Smooth muscle cell (in vitro differentiated cells): ENCODE measurements around the gene ACO2. TPM values are rescaled to one million over a fixed set of nuclear protein-coding genes. Genes with fewer than 3 reads are reported as not detected.

Source experiments
- DNase-seq: peaks from one replicate; lab custom pipeline; 2025; ENCODE audit not compliant: unreplicated experiment; lab: John Stamatoyannopoulos, UW
- H2AFZ ChIP-seq: fragments of 200-600 bp; sonication (generic); 2 replicates; pipeline ENCODE4 v1.6.0; 2016; ENCODE audit warnings: antibody characterized with exemption, low read depth, mild to moderate bottlenecking
- H3F3A ChIP-seq: fragments of 200-600 bp; sonication (generic); 2 replicates; pipeline ENCODE4 v1.6.0; 2017; ENCODE audit warnings: antibody characterized with exemption, low read depth
- H3K27ac ChIP-seq: fragments of 200-600 bp; sonication (generic); 2 replicates; pipeline ENCODE4 v1.5.1; 2016; ENCODE audit warnings: low read depth, mild to moderate bottlenecking
- H3K27me3 ChIP-seq: fragments of 200-600 bp; sonication (generic); 2 replicates; pipeline ENCODE4 v1.6.1; 2016; ENCODE audit warnings: low read depth, mild to moderate bottlenecking
- H3K36me3 ChIP-seq: fragments of 200-600 bp; sonication (generic); 2 replicates; pipeline ENCODE4 v1.5.1; 2016; ENCODE audit warnings: low read depth
- H3K4me1 ChIP-seq: fragments of 200-600 bp; sonication (generic); 2 replicates; pipeline ENCODE4 v1.5.1; 2016; ENCODE audit warnings: low read depth
- H3K4me2 ChIP-seq: fragments of 200-600 bp; sonication (generic); 2 replicates; pipeline ENCODE4 v1.6.0; 2016; ENCODE audit warnings: mild to moderate bottlenecking
- H3K4me3 ChIP-seq: fragments of 200-600 bp; sonication (generic); 2 replicates; pipeline ENCODE4 v1.5.1; 2016; ENCODE audit warnings: mild to moderate bottlenecking
- H3K79me2 ChIP-seq: fragments of 200-600 bp; sonication (generic); 2 replicates; pipeline ENCODE4 v1.6.0; 2016; ENCODE audit warnings: low read depth, mild to moderate bottlenecking
- H3K9ac ChIP-seq: fragments of 200-600 bp; sonication (generic); 2 replicates; pipeline ENCODE4 v1.6.0; 2016; ENCODE audit warnings: low read depth
- H3K9me3 ChIP-seq: fragments of 200-600 bp; sonication (generic); replicated peaks from 2 replicates; pipeline ENCODE4 v1.5.1; 2016; ENCODE audit warnings: low read depth
- H4K20me1 ChIP-seq: fragments of 200-600 bp; sonication (generic); 2 replicates; pipeline ENCODE4 v1.6.0; 2016; ENCODE audit warnings: low read depth
- CTCF ChIP-seq: fragments of 200-600 bp; sonication (generic); IDR thresholded peaks from 2 replicates; pipeline ENCODE4 v1.5.1; 2017; ENCODE audit warnings: borderline replicate concordance, mild to moderate bottlenecking, antibody characterized with exemption; ENCODE audit not compliant: insufficient read depth, poor library complexity, severe bottlenecking
- WGBS: methylation state at CpG from one replicate; pipeline ENCODE4 v1.1.7; 2016; ENCODE audit warnings: low lambda C conversion rate; 5-methylcytosine and 5-hydroxymethylcytosine counted together
- polyA plus RNA-seq: library from polyadenylated mRNA; unstranded; fragments of >200 nt; fragmentation: Nextera tagmentation; extraction: Ambion mirVana; gene quantifications from 2 replicates; pipeline ENCODE4 v1.2.1, GENCODE V29; 2016
- total RNA-seq: library from RNA; depleted of rRNA; stranded (reverse); fragments of >200 nt; gene quantifications from 2 replicates; pipeline ENCODE4 v1.2.3, GENCODE V29; 2014

The ACO2 gene
- total and polyA plus RNA-seq, 2 experiments from 2014 or later = 33.0 to 72.1 TPM

GRCh38 chr22:41517172-41518047 lies 48.5 kb downstream of the ACO2 start:
- H4K20me1 ChIP-seq = peaks cover 8% of the 10 kb centered on the region
- no peaks in the 10 kb centered on the region for H3K27me3 ChIP-seq
- no peaks in the 10 kb centered on the region for H3F3A ChIP-seq
- no peaks in the 10 kb centered on the region for H3K9me3 ChIP-seq
- H3K27ac ChIP-seq = no peak overlapping the region
- H3K9ac ChIP-seq = no peak overlapping the region
- 68% methylated on average over 22 of the region's 22 CpGs for WGBS
- peak; percentile 39 for DNase-seq
- peaks cover 11% of the 10 kb centered on the region for H3K4me1 ChIP-seq
- H3K4me3 ChIP-seq = no peak overlapping the region
- H2AFZ ChIP-seq = no peak overlapping the region
- peak; percentile 90 for TF ChIP-seq CTCF
- no peak overlapping the region for H3K4me2 ChIP-seq
- H3K36me3 ChIP-seq = no peaks in the 10 kb centered on the region
- no peaks in the 10 kb centered on the region for H3K79me2 ChIP-seq

- Histone ChIP-seq H3K79me2 (no peaks in the 10 kb centered on the region), H3K36me3 (no peaks in the 10 kb centered on the region), H3K27me3 (no peaks in the 10 kb centered on the region), H4K20me1 (peaks cover 6% of the 10 kb centered on the region), H3F3A (no peaks in the 10 kb centered on the region), H2AFZ (no peak overlapping the region), H3K27ac (no peak overlapping the region), H3K9ac (no peak overlapping the region), H3K4me2 (no peak overlapping the region), H3K4me1 (peaks cover 5% of the 10 kb centered on the region), H3K4me3 (no peak overlapping the region), H3K9me3 (no peaks in the 10 kb centered on the region)
- no peak for DNase-seq
- 73% methylated on average over 7 of the region's 7 CpGs for WGBS
- no peak for TF ChIP-seq CTCF
Measured at GRCh38 chr22:41518048-41518347, 49.1 kb downstream of the ACO2 start.

- H3K4me2 ChIP-seq = no peak overlapping the region
- no peak overlapping the region for H3K27ac ChIP-seq
- no peaks in the 10 kb centered on the region for H3K36me3 ChIP-seq
- no peak overlapping the region for H3K9ac ChIP-seq
- DNase-seq = no peak
- no peak for TF ChIP-seq CTCF
- H3K27me3 ChIP-seq = no peaks in the 10 kb centered on the region
- WGBS = 96% methylated on average over 3 of the region's 3 CpGs
- no peak overlapping the region for H2AFZ ChIP-seq
- H4K20me1 ChIP-seq = peaks cover 21% of the 10 kb centered on the region
- no peaks in the 10 kb centered on the region for H3K79me2 ChIP-seq
- H3K9me3 ChIP-seq = no peaks in the 10 kb centered on the region
- peaks cover 5% of the 10 kb centered on the region for H3F3A ChIP-seq
- no peaks in the 10 kb centered on the region for H3K4me1 ChIP-seq
- H3K4me3 ChIP-seq = no peak overlapping the region
Measured at GRCh38 chr22:41521126-41521525, 52.2 kb downstream of the ACO2 start.

- Histone ChIP-seq H3K27me3 (no peaks in the 10 kb centered on the region), H3K27ac (peak overlapping the region; percentile 64), H3K4me3 (no peak overlapping the region), H3K9ac (no peak overlapping the region), H3F3A (peaks cover 8% of the 10 kb centered on the region), H3K36me3 (no peaks in the 10 kb centered on the region), H3K9me3 (no peaks in the 10 kb centered on the region), H2AFZ (no peak overlapping the region), H3K4me1 (no peaks in the 10 kb centered on the region), H3K4me2 (no peak overlapping the region), H4K20me1 (peaks cover 30% of the 10 kb centered on the region), H3K79me2 (no peaks in the 10 kb centered on the region)
- WGBS = 95% methylated on average over 9 of the region's 9 CpGs
- DNase-seq = no peak
- no peak for TF ChIP-seq CTCF
Measured at GRCh38 chr22:41522813-41523212, 53.9 kb downstream of the ACO2 start.
